HEK293 (cell line): ENCODE data around the gene ZNF221.
A peak's percentile ranks its signal among the peaks of the same experiment; 100 is the strongest.

Experiments used
- CTCF ChIA-PET: fragments of 350-600 bp; formaldehyde crosslinking; extraction: SDS; loops from one replicate; lab custom pipeline; 2021; ENCODE audit warnings: antibody characterized with exemption; lab: Yijun Ruan, JAX
- POLR2A ChIA-PET: fragments of 300-600 bp; formaldehyde crosslinking; extraction: SDS; loops from one replicate; lab custom pipeline; 2020; ENCODE audit warnings: antibody characterized with exemption, inconsistent platforms; lab: Yijun Ruan, JAX
- H3K27ac ChIP-seq: fragments of 200-500 bp; sonication (Bioruptor generic); 2 replicates; pipeline ENCODE4 v1.5.1; 2014; ENCODE audit warnings: low read depth, low read length, control low read depth, inconsistent platforms; ENCODE audit errors: extremely low read depth
- H3K36me3 ChIP-seq, 2 experiments: fragments of 200-500 bp in 1 of 2; sonication (Bioruptor generic) in 1 of 2; 1 replicate in 1 of 2; 2 replicates in 1 of 2; pipeline ENCODE4 v1.5.1; 2014 to 2017; ENCODE audit warnings: inconsistent platforms in 2 of 2, low read length in 2 of 2; ENCODE audit not compliant: control insufficient read depth in 2 of 2, insufficient read depth in 1 of 2
- H3K4me1 ChIP-seq: fragments of 200-500 bp; sonication (Bioruptor generic); 2 replicates; pipeline ENCODE4 v1.5.1; 2014; ENCODE audit warnings: mild to moderate bottlenecking, low read length, inconsistent platforms; ENCODE audit not compliant: control insufficient read depth, insufficient read depth
- H3K4me3 ChIP-seq: 2 replicates; pipeline ENCODE4 v1.5.1; 2011; ENCODE audit warnings: low read depth, mild to moderate bottlenecking, control low read depth, low read length, moderate library complexity
- H3K9me3 ChIP-seq: fragments of 200-500 bp; sonication (Bioruptor generic); 2 replicates; pipeline ENCODE4 v1.5.1; 2014; ENCODE audit warnings: low read depth, low read length, inconsistent platforms; ENCODE audit not compliant: control insufficient read depth, insufficient read depth
- KLF10 ChIP-seq: fragments of 450-650 bp; IDR thresholded peaks from 2 replicates; pipeline ENCODE4 v1.5.1; 2018; ENCODE audit warnings: missing biosample characterization, mild to moderate bottlenecking, missing genetic modification characterization
- KLF7 ChIP-seq: fragments of 450-650 bp; formaldehyde crosslinking; IDR thresholded peaks from 2 replicates; pipeline ENCODE4 v1.5.1; 2016; ENCODE audit warnings: missing biosample characterization, missing genetic modification characterization, borderline replicate concordance
- OSR2 ChIP-seq: fragments of 450-650 bp; formaldehyde crosslinking; IDR thresholded peaks from 2 replicates; pipeline ENCODE4 v1.5.1; 2016; ENCODE audit warnings: missing biosample characterization, missing genetic modification characterization
- PRDM1 ChIP-seq: fragments of 450-650 bp; formaldehyde crosslinking; IDR thresholded peaks from 2 replicates; pipeline ENCODE4; 2016; ENCODE audit warnings: missing biosample characterization, missing genetic modification characterization
- SP2 ChIP-seq: fragments of 450-650 bp; formaldehyde crosslinking; IDR thresholded peaks from 2 replicates; pipeline ENCODE4 v1.5.1; 2016; ENCODE audit warnings: missing biosample characterization, missing genetic modification characterization
- ZBTB1 ChIP-seq: fragments of 450-650 bp; formaldehyde crosslinking; IDR thresholded peaks from 2 replicates; pipeline ENCODE4 v1.5.1; 2016; ENCODE audit warnings: missing biosample characterization, missing genetic modification characterization
- ZBTB17 ChIP-seq: fragments of 450-650 bp; formaldehyde crosslinking; IDR thresholded peaks from 2 replicates; pipeline ENCODE4 v1.5.1; 2016; ENCODE audit warnings: missing biosample characterization, missing genetic modification characterization
- ZBTB8A ChIP-seq: fragments of 450-650 bp; formaldehyde crosslinking; IDR thresholded peaks from 2 replicates; pipeline ENCODE4 v1.5.1; 2016; ENCODE audit warnings: missing biosample characterization, missing genetic modification characterization
- ZEB2 ChIP-seq: fragments of 450-650 bp; formaldehyde crosslinking; IDR thresholded peaks from 2 replicates; pipeline ENCODE4 v1.5.1; 2016; ENCODE audit warnings: missing biosample characterization, missing genetic modification characterization
- ZIC2 ChIP-seq: fragments of 450-650 bp; formaldehyde crosslinking; IDR thresholded peaks from 2 replicates; pipeline ENCODE4 v1.5.1; 2016; ENCODE audit warnings: missing biosample characterization, missing genetic modification characterization
- ZNF10 ChIP-seq: fragments of 450-650 bp; formaldehyde crosslinking; IDR thresholded peaks from 2 replicates; pipeline ENCODE4 v1.5.1; 2017; ENCODE audit warnings: missing biosample characterization, missing genetic modification characterization
- ZNF121 ChIP-seq: fragments of 450-650 bp; formaldehyde crosslinking; IDR thresholded peaks from 2 replicates; pipeline ENCODE4 v1.5.1; 2016; ENCODE audit warnings: missing biosample characterization, missing genetic modification characterization
- ZNF132 ChIP-seq: fragments of 450-650 bp; formaldehyde crosslinking; IDR thresholded peaks from 2 replicates; pipeline ENCODE4 v1.5.1; 2017; ENCODE audit warnings: missing biosample characterization, missing genetic modification characterization, borderline replicate concordance
- ZNF157 ChIP-seq: fragments of 450-650 bp; formaldehyde crosslinking; IDR thresholded peaks from 2 replicates; pipeline ENCODE4 v1.5.1; 2016; ENCODE audit warnings: missing biosample characterization, missing genetic modification characterization
- ZNF184 ChIP-seq: fragments of 450-650 bp; IDR thresholded peaks from 2 replicates; pipeline ENCODE4 v1.5.1; 2018; ENCODE audit warnings: missing biosample characterization, mild to moderate bottlenecking, missing genetic modification characterization
- ZNF202 ChIP-seq: fragments of 450-650 bp; formaldehyde crosslinking; IDR thresholded peaks from 2 replicates; pipeline ENCODE4 v1.5.1; 2016; ENCODE audit warnings: missing biosample characterization, missing genetic modification characterization, borderline replicate concordance
- ZNF211 ChIP-seq: fragments of 450-650 bp; formaldehyde crosslinking; IDR thresholded peaks from 2 replicates; pipeline ENCODE4 v1.5.1; 2016; ENCODE audit warnings: low read depth, missing biosample characterization, missing genetic modification characterization
- ZNF341 ChIP-seq: fragments of 450-650 bp; formaldehyde crosslinking; IDR thresholded peaks from 2 replicates; pipeline ENCODE4; 2016; ENCODE audit warnings: low read depth, missing biosample characterization, missing genetic modification characterization
- ZNF37A ChIP-seq: fragments of 450-650 bp; IDR thresholded peaks from 2 replicates; pipeline ENCODE4 v1.5.1; 2018; ENCODE audit warnings: missing biosample characterization, missing genetic modification characterization
- ZNF48 ChIP-seq: fragments of 450-650 bp; formaldehyde crosslinking; IDR thresholded peaks from 2 replicates; pipeline ENCODE4 v1.5.1; 2016; ENCODE audit warnings: missing biosample characterization, missing genetic modification characterization
- ZNF501 ChIP-seq: fragments of 450-650 bp; formaldehyde crosslinking; IDR thresholded peaks from 2 replicates; pipeline ENCODE4 v1.5.1; 2016; ENCODE audit warnings: missing biosample characterization, missing genetic modification characterization
- ZNF529 ChIP-seq: fragments of 450-650 bp; formaldehyde crosslinking; IDR thresholded peaks from 2 replicates; pipeline ENCODE4 v1.5.1; 2017; ENCODE audit warnings: missing genetic modification characterization, missing biosample characterization; ENCODE audit not compliant: insufficient replicate concordance
- ZNF549 ChIP-seq: fragments of 450-650 bp; IDR thresholded peaks from 2 replicates; pipeline ENCODE4 v1.5.1; 2018; ENCODE audit warnings: missing biosample characterization, missing genetic modification characterization, mild to moderate bottlenecking, inconsistent platforms, moderate library complexity
- ZNF561 ChIP-seq: fragments of 450-650 bp; IDR thresholded peaks from 2 replicates; pipeline ENCODE4 v1.5.1; 2018; ENCODE audit warnings: missing biosample characterization, missing genetic modification characterization, borderline replicate concordance
- ZNF600 ChIP-seq: fragments of 450-650 bp; formaldehyde crosslinking; IDR thresholded peaks from 2 replicates; pipeline ENCODE4 v1.5.1; 2016; ENCODE audit warnings: missing biosample characterization, missing genetic modification characterization
- ZNF626 ChIP-seq: fragments of 450-650 bp; sonication (Bioruptor Pico); formaldehyde crosslinking; IDR thresholded peaks from 2 replicates; pipeline ENCODE4 v1.5.1; 2018; ENCODE audit warnings: missing biosample characterization, missing genetic modification characterization, inconsistent platforms
- ZNF701 ChIP-seq: fragments of 450-650 bp; formaldehyde crosslinking; IDR thresholded peaks from 2 replicates; pipeline ENCODE4 v1.5.1; 2016; ENCODE audit warnings: missing biosample characterization, missing genetic modification characterization
- ZNF785 ChIP-seq: fragments of 450-650 bp; formaldehyde crosslinking; IDR thresholded peaks from 2 replicates; pipeline ENCODE4 v1.5.1; 2016; ENCODE audit warnings: missing biosample characterization, missing genetic modification characterization
- ZNF830 ChIP-seq: fragments of 450-650 bp; IDR thresholded peaks from 2 replicates; pipeline ENCODE4 v1.5.0; 2018; ENCODE audit warnings: missing biosample characterization, missing genetic modification characterization, low read depth, mild to moderate bottlenecking, moderate library complexity
- TF ChIP-seq, protein P1 (sequence below): fragments of 450-650 bp; formaldehyde crosslinking; IDR thresholded peaks from 2 replicates; pipeline ENCODE4 v1.5.1; 2016; ENCODE audit warnings: missing biosample characterization, missing genetic modification characterization
- TF ChIP-seq, protein P2 (sequence below): fragments of 450-650 bp; formaldehyde crosslinking; IDR thresholded peaks from 2 replicates; pipeline ENCODE4 v1.5.1; 2016; ENCODE audit warnings: missing biosample characterization, missing genetic modification characterization
- TF ChIP-seq, protein P3 (sequence below): fragments of 450-650 bp; formaldehyde crosslinking; IDR thresholded peaks from 2 replicates; pipeline ENCODE4 v1.5.1; 2016; ENCODE audit warnings: missing biosample characterization, missing genetic modification characterization, borderline replicate concordance

ZNF221 gene

DNA sequence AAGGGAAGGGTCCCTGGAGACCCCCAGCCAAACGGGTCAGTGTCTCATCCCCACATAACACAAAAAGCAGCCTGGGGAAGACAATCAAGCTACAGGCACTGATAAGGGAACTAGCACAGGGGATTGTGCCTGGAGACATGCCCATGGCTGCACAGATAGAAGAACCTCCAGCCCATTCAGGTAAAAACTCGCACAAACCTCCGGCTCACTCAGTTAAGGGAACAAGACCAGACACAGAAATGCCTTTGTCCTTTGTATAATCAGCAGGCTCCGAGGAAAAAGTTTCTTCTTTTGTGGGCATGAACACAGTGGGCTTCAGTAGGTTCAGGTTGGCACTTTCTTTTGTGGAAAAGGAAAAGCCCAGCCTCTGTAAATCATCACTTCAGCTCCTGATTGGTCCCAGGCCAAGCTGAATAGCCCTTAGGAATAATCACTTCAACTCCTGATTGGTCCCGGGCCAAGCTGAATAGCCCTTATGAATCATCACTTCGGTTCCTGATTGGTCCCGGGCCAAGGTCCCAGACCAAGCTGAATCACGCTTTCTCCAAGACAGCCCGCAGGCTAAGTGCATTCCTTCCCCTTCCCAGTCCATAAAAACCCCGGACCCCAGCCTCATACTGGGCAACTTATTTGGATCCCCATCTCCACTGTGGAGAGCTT lies 46.7 kb downstream of the ZNF221 start:
- Histone ChIP-seq H3K9me3 (peaks cover 13% of the 10 kb centered on the region), H3K36me3 (peaks cover 51 to 53% of the 10 kb centered on the region in 2 experiments), H3K4me1 (peaks cover 5% of the 10 kb centered on the region), H3K27ac (no peak overlapping the region), H3K4me3 (no peak overlapping the region)
- no peak for TF ChIP-seq ZBTB1 (tag by site-specific recombination)
- TF ChIP-seq ZEB2 (tag by site-specific recombination) = no peak
- no peak for TF ChIP-seq ZNF701 (tag by site-specific recombination)
- TF ChIP-seq PRDM1 (tag by site-specific recombination) = 0 out of 2 replicates have a peak, but pooled peaks have one; percentile 13
- TF ChIP-seq ZNF529 = no peak
- CTCF ChIA-PET = no interaction called here
- POLR2A ChIA-PET = no interaction called here

DNA sequence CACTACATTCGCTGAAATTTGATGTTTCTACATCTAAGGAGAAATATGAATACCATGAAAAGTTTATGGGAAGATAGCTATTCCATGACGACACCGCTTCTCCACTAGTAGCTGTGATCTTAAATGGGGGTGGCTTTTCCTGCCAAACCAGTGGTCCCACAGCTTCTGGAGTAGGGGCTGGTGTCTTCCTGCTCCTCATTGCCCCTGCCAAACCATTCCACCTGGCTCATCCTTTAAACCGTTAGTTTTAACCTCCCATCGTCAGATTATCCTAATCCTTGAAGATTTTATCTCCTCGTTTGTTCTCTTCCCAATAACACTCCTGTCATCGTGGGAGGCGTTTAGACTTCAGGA lies 51.2 kb downstream of the ZNF221 start:
- ChIA-PET POLR2A (interaction anchor here (0.8 to 3.8 kb wide), 6 partner anchors 17 to 163 kb away, joined by 3 to 17 read pairs (median 6); partner anchors contain the start of genes ZNF223, ZNF225, ZNF226 and ZNF45), CTCF (interaction anchor here (1.4 kb wide), 1 partner anchor 162 kb away, joined by 3 read pairs; the partner anchor contains the start of gene ZNF226)
- Histone ChIP-seq H3K27ac (peak overlapping the region; percentile 55), H3K4me3 (peak overlapping the region; percentile 46), H3K4me1 (peaks cover 10% of the 10 kb centered on the region), H3K36me3 (peaks cover 16 to 38% of the 10 kb centered on the region in 2 experiments), H3K9me3 (peaks cover 11% of the 10 kb centered on the region)
- no peak for TF ChIP-seq KLF10 (tag by site-specific recombination)
- no peak for TF ChIP-seq ZNF626 (tag by site-specific recombination)
- TF ChIP-seq KLF7 (tag by site-specific recombination) = no peak
- TF ChIP-seq, protein P1, sequence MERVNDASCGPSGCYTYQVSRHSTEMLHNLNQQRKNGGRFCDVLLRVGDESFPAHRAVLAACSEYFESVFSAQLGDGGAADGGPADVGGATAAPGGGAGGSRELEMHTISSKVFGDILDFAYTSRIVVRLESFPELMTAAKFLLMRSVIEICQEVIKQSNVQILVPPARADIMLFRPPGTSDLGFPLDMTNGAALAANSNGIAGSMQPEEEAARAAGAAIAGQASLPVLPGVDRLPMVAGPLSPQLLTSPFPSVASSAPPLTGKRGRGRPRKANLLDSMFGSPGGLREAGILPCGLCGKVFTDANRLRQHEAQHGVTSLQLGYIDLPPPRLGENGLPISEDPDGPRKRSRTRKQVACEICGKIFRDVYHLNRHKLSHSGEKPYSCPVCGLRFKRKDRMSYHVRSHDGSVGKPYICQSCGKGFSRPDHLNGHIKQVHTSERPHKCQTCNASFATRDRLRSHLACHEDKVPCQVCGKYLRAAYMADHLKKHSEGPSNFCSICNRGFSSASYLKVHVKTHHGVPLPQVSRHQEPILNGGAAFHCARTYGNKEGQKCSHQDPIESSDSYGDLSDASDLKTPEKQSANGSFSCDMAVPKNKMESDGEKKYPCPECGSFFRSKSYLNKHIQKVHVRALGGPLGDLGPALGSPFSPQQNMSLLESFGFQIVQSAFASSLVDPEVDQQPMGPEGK (tag by site-specific recombination) = peak; percentile 19; the same call in 1 of the 2 replicates
- TF ChIP-seq ZNF184 (tag by site-specific recombination) = no peak
- no peak for TF ChIP-seq ZNF211 (tag by site-specific recombination)
- no peak for TF ChIP-seq ZBTB8A
- no peak for TF ChIP-seq ZNF600
- TF ChIP-seq ZNF157 (tag by site-specific recombination) = no peak
- TF ChIP-seq ZNF10 (tag by site-specific recombination) = no peak
- no peak for TF ChIP-seq ZNF48 (tag by site-specific recombination)
- TF ChIP-seq SP2 (tag by site-specific recombination) = no peak
- no peak for TF ChIP-seq ZNF37A
- no peak for TF ChIP-seq ZIC2 (tag by site-specific recombination)
- TF ChIP-seq ZNF561 = no peak
- no peak for TF ChIP-seq ZNF549 (tag by site-specific recombination)
- 0 out of 2 replicates have a peak, but pooled peaks have one; percentile 12 for TF ChIP-seq ZNF341 (tag by site-specific recombination)
- TF ChIP-seq ZNF830 (tag by site-specific recombination) = no peak
- no peak for TF ChIP-seq ZNF202
- no peak for TF ChIP-seq ZNF501
- TF ChIP-seq ZNF121 = no peak
- no peak for TF ChIP-seq ZNF132 (tag by site-specific recombination)
- no peak for TF ChIP-seq OSR2 (tag by site-specific recombination)
- TF ChIP-seq ZNF785 (tag by site-specific recombination) = no peak
- no peak for TF ChIP-seq ZBTB17
- TF ChIP-seq, protein P2, sequence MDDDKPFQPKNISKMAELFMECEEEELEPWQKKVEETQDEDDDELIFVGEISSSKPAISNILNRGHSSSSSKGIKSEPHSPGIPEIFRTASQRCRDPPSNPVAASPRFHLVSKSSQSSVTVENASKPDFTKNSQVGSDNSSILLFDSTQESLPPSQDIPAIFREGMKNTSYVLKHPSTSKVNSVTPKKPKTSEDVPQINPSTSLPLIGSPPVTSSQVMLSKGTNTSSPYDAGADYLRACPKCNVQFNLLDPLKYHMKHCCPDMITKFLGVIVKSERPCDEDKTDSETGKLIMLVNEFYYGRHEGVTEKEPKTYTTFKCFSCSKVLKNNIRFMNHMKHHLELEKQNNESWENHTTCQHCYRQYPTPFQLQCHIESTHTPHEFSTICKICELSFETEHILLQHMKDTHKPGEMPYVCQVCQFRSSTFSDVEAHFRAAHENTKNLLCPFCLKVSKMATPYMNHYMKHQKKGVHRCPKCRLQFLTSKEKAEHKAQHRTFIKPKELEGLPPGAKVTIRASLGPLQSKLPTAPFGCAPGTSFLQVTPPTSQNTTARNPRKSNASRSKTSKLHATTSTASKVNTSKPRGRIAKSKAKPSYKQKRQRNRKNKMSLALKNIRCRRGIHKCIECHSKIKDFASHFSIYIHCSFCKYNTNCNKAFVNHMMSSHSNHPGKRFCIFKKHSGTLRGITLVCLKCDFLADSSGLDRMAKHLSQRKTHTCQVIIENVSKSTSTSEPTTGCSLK (tag by site-specific recombination) = no peak
- TF ChIP-seq, protein P3, sequence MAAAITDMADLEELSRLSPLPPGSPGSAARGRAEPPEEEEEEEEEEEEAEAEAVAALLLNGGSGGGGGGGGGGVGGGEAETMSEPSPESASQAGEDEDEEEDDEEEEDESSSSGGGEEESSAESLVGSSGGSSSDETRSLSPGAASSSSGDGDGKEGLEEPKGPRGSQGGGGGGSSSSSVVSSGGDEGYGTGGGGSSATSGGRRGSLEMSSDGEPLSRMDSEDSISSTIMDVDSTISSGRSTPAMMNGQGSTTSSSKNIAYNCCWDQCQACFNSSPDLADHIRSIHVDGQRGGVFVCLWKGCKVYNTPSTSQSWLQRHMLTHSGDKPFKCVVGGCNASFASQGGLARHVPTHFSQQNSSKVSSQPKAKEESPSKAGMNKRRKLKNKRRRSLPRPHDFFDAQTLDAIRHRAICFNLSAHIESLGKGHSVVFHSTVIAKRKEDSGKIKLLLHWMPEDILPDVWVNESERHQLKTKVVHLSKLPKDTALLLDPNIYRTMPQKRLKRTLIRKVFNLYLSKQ (tag by site-specific recombination) = no peak
